Measurements from ENCODE around the gene NFATC2.

The NFATC2 gene

DNA sequence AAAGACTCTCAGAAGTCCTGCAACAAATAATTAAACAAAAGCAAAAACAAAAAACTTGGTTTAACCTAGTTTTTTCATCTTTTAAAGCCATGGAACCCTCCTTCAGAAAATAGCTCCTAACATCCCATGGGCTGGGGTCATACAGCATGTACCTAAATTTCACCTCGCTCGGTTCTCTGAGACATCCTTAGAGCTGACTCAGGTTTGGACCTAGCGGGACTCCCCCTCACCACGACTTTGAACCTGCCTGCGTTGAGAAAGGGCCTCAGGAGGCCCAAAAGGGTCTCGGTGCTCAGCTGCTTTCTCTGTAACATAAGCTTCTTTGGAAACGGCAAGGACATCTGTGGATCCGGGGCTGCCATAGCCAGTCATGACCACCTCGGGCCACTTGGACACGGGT is 112.8 kb downstream of the NFATC2 start:
- no peak for DNase-seq (ENCODE audit: low read depth)

DNA sequence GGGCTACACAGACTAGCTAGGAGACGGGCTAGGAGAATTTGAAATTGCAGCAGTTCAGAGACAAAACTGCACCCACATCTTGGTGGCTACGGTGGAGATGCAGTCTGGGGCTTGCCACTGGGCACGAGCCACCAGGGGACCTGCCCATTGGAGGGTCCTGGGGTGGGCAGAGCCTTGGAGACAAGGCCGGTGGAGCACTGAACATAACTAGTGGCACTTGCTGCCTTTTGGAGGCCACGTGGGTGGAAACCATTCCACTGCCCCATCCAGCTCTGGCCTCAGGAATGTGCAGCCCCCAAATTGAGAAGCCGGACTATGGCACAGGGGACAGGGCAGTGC is 113.4 kb downstream of the NFATC2 start:
- DNase-seq (ENCODE audit: low read depth) = no peak

DNA sequence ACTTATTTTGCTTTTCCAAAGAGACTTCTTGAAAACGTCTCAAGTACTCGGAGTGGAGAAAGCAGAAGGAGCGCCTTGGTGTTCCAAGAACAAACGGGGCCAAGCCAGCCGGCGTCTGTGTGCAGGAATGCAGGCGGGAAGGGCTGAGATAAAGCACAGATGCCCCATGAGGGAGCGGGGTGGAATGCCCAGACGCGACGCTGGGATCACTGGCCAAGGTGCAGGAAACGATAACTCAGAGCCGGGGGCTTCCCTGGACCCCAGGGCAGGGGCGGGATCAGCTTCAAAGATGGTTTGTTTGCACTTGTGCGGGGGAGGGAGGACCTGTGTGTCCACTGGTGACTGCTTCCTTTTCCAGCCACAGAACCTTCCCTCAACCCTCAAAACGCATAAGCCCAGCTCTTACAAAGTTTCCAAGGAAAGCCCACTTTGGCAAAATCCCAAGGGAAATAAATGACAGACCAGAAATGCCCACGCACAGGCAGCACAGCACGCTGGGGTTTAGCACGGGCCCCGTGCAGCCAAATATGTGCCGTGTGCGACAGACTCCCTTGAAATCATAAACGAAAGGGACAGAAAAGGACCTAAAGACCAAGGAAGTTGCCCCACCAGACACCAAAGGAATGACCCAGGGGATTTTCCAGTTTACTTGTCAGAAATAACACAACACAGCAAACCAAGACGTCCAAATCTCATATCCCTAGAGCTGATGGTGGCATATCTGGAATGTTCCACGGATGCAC is 113.9 kb downstream of the NFATC2 start:
- DNase-seq (ENCODE audit: low read depth) = no peak

DNA sequence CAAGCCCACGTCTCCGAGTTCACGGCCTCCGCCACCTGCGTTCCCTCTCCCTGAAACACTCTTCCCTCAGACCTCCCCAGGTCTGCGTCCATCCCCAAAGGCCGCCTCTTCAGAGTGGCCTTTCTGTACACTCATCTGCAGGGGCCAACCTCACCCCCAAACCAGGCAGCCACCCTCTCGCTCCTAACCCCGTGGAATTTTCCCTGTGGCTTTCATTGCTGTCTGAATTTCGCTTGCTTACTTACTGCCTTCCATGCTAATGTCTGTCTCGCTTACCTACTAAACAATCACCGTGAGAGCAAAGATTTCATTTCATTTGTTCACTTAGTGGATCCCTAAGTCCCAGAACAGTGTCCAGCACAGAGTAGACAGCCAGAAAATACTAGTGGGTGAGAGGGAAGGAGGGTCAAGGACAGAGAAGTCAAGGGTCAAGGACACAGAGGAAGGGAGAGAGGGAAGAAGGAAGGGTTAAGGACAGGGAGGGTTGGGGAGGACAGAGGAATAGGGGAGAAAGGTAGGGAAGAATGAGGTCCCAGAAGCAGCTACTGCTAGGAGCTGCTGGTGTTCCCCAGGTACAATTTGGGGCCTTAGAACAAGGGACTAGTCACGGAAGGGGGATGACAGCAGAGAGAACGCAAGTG is 114.7 kb downstream of the NFATC2 start:
- no peak for DNase-seq (ENCODE audit: low read depth)

DNA sequence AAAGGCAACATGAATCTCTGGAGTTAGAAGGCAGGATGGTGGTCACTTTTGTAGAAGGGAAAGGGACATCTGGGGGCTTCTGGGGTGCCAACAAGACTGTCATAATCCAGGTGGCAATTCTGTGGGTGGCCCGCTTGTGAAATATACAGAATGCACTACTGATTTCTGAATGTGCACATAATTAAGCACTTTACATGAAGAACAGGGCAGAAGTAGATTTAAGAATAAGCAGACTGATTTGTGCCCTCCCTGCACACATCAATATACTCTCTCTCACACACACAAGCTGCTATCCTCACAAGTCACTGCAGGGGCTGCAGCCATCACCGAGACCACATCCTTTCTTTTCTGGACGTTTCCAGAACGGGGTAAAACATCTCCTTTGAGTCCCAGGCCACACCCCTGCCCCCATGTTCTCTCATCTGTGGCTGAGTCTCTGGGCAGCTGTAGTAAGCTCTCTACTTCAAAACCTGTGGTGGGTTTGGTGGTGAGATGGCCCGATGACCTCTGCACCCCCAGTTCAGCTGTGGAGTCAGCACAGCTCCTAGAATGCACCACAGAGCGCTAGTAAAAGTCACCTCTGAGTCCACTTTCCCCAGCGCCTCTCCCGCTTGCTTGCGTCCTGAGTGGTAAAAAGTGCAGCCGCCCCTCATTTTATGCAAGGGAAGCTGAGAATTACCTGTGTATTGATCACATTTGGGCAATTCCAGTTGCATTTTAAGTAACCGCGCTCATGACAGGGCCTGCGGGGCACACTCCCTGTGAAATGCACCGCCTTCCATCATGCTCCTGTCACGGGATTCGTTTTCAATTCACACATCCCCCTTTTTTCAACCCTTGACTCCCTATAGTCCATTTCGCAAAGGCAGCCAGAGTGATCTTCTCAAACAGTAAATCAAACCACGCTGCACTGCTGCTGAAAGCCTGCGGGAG is 115.5 kb downstream of the NFATC2 start:
- DNase-seq (ENCODE audit: low read depth) = no peak

DNA sequence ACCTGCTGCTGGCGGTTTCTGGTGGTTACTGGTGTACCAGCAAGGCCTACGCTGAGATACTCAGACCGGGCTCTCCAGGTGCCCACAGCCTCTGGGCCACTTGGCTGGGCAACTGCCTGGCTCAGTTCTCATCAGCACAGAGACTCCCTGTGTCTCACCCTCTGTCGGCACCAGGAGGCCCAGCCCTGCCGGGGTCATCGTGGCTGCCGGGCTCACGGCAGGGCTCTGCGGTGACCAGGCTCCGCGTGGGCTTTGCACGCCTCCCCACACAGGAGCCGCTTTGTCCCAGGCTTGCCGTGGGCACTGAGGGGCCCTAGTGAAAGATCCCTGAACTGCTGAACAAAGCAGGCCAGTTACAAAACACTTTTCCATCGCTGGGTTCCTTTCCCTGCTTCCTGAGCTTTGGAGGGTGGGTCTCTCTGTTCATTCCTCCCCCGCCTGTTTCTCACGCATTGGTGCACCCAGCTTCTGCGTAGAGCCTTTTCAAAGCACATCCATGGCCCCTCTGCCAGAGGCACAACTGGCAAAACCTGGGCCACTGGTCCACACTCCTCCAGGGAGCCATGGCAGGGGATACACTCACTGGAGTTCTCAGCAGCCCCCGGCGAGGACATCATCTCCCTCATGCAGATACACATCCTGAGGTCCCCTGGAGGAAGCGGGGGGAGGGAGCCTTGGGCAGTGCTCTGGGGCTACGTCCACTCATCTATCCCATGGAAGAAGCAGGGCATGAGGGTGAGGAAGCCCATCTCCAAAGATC is 117.0 kb downstream of the NFATC2 start:
- DNase-seq (ENCODE audit: low read depth) = no peak

DNA sequence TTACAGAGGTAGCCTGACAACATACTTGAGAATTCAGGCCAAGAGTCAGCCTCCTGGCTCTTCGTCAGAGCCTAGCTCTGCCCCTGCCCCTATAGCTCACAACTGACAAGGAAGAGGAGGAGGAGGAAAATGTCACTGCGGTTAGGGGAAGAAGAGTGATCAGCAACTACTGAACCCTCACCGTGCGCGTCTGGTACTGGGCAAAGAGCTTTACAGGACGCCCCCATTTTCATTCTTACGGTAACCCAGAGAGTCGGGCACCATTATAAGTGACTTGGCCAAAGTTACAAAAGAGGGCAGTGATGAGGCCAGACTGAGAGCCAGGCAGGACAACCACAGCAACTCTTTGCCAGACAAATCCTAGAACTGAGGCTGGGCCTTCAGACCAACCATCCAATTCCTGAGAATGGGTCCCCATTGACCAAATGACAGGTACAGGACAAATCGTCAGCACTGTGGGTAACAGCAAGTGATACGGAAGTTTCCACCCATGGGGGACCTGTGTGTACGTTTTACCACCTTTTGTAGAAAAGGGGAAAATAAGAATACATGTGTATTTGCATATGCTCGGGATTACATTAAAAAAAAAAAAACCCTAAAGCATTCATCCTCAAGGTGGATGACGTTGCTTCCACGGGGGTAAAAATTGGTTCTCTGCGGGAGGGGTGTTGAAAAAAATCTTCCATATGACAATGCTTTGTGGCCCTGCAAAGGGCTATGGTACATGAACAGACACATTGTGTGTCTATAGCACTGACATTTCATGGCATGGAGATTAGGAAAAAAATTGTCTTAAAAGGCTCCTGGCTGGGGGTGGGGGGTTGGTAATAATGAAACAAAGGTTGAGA is 118.0 kb downstream of the NFATC2 start:
- no peak for DNase-seq (ENCODE audit: low read depth)

DNA sequence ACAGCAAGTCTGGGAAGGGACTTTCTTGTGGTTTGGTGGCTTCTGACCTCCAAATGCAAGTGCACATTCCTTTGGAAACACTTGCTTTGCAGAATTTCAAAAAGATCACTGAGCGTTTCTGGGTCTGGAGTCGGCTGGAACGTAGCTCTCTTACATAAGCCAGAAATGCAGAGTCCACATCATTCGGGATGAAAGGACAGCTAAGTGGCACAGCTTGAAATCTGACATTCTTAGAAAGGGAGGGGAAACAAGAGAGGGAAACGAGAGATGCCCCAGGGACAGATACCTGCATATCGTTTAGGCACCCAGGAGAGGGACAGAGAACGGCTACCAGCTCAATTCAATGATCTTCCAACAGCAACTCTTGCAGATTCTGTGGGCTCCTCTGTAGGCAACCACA is 118.7 kb downstream of the NFATC2 start:
- no peak for DNase-seq (ENCODE audit: low read depth)

DNA sequence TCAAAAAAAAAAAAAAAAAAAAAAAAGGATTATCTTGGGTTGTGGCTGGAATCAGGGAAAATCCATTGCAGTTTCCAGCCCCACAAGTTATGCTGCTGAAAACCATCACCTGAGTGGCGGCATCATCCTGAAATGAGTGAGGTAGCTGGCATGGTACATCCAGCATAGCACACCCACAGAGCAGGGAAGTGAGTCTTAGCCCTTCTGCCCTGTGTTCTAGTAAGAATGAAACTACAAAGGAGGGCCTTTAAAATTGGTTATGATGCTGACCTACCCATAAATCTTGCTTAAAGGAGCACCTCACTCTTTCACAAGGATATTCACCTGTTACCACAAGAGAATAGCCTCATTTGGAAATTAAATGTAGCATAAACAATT is 119.2 kb downstream of the NFATC2 start:
- no peak for DNase-seq (ENCODE audit: low read depth)

DNA sequence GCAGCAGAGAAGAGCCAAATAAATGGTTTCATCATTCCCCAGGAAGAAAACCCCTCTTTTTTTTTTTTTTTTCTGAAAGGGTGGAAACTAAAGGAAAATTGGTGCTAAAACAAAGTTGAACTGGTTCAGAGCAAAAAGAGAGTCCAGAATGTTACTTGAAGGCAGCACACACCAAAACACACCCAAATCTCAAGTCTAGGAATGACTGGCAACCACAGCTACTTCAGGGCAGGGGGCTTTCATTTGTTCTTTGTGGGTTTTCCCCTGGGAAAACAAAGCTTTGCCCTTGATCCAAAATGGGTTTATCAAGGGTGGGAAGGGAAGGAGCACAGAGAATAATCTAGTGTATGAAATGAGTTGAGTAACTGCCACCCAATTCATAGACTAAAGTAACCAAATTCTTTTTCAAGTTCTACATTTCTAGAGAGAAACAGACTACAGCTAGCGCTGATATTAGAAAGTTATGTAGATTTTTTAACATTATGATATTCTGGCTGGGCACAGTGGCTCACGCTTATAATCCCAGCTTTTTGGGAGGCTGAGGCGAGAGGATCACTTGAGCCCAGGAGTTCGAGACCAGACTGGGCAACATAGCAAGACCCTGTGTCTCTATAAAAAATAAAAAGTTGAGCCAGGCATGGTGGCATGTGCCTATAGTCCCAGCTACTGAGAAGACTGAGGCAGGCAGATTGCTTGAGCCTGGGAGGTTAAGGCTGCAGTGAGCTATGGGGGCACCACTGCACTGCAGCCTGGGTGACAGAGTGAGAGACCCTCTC is 119.8 kb downstream of the NFATC2 start:
- no peak for DNase-seq (ENCODE audit: low read depth)

DNA sequence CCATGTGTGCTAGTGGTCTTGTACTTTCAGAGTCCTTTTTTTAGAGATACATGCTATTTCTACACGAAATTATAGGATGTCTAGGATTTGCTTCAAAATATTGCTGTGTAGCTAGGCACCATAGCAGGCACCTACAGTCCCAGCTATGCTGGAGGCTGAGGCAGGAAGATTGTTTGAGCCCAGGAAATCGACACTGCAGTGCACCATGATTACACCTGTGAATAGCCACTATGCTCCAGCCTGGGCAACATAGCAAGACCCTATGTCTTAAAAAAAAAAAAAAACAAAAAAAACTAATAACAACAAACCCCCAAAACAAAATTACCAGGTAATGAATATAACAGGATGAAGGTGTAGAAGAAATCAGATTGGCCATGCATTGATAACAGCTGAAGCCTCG is 121.7 kb downstream of the NFATC2 start:
- no peak for DNase-seq (ENCODE audit: low read depth)

DNA sequence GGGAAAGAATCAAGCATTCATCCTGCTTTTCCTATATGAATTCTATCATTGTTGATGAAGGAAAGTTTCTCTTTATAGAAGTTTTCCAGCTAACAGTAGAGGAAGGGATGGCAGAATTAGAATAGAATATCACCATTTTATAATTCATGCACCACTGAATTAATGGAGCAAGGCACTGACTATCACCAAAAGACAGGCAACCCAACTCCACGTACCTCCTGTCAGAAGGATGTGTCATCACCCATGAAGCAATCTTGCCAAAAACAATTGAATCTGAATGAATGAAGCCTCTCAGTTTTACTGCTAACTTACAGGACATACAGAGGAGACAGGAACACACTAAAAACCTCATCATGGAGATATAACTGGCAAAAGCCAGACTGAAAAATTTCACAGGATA is 122.4 kb downstream of the NFATC2 start:
- no peak for DNase-seq (ENCODE audit: low read depth)

DNA sequence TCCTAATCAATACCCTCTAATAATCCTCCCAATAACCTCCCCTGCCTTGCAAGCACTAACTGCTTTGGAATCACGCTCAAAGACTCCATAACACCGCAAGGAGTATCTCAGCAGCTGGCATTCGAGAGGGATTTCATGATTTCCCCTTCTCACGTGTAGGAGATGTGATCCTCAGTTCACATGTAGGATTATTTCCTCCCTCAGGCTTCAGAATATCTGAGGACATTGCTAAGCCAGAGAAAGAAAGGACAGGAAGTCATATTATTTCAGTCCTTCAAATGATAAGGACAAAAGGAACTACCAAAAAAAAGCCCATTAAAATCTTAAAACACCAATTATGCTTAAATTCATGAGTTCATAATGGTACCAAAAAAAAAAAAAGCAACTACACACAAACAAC is 122.9 kb downstream of the NFATC2 start:
- no peak for DNase-seq (ENCODE audit: low read depth)

DNA sequence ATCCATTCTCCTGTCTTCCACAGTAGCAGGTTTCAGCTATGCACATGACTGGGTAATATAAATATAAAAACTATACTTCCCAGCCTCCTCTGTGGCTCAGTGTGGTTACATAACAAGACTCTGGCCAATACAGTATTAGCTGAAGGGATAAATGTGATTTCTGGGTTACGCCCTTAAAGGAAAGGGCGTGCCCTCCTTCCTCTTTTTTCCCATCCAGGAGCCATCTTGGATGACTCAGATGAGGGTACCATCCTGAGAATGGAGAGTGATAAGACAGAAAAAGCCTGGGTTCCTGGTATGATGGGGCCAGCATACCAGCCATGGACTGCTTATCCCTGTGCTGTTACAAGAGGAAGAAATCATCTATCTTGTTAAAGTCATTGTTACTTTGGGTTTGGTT is 123.3 kb downstream of the NFATC2 start:
- no peak for DNase-seq (ENCODE audit: low read depth)

DNA sequence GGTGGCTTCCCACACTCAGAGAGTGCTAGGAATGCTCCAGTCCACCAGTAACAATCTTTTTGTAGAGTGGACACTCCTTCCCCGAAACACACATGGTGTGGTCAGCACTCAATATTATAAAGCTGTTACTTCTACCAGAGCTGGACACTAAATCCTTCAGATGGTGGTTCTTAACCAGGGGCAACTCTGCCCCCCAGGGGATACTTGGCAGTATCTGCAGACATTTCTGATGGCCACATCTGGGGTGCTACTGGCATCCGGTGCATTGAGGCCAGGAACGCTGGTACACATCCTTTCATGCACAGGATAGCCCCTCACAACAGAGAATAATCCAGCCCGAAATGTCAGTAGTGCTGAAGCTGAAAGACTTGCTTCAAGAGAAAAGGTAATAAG is 124.4 kb downstream of the NFATC2 start:
- no peak for DNase-seq (ENCODE audit: low read depth)

DNA sequence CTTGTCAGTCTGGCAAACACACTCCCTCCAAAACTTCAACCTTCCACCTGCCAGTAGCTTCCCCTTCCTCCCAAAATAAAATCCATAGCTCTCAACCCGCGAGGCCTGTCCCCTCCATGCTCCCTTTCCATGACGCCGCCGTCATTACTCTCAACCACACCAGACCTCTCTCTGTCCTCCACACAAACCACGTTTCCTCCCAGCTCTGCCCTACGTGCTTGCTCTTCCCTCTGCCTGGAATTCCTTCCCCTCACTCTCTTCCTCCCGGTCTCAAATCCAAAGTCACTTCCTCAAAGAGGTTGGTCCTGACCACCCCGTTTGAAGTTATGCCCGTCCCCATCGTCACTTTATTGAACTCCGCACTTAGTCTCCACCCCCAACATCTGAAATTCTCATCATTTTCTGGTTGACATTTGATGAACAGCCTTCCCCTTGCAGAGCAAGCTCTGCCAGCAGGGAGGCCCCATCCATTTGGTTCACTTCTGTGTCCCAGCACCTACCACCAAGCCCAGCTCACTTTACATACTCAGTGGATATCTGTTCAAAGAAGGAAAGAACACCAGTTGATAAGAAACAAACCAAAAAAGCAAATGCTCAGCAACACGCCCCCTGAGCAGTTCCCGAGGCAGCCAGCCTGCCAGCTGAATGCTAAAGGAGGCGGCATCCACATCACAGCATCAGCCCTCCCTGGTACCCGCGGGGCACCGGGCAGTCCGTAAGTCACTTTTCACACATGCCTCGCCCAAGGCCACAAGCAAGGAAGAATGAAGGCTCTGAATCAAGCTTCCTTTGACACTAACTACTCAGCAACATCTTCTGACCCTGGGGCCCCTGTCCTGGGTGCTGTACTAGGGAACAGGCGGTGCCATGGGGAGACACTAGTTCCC is 125.0 kb downstream of the NFATC2 start:
- no peak for DNase-seq (ENCODE audit: low read depth)

DNA sequence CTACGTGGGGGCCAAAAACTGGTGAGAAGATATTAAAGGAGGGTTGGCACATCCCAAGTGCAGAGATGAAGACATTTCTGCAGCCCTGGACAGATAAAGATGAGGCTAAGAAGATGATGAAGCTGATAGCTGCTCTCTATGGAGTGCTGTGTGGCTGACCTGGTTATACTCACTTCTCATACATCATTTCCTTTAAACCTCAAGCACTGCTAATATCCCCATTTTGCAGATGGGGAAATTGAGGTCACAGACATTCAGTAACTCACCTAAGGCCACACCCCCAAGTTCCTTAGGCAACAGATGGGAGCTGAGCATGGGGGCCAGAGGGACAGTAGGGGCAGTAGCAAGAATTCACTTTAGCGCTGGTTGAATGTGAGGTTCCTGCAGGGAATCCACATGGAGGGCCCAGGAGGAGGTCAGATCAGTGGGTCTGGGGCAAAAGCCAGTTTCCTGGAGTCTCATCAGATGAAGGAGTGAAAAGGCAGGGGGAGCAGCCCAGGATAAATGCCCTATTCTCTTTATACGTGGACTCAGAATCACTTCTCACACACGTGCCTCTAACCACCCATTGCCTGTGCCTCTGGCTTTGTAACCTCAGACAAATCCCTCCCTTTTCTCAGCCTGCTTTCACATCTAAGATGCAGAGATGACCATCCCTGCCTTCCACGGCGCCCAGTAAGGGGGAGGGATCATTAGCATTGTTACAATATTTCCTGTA is 125.8 kb downstream of the NFATC2 start:
- no peak for DNase-seq (ENCODE audit: low read depth)

DNA sequence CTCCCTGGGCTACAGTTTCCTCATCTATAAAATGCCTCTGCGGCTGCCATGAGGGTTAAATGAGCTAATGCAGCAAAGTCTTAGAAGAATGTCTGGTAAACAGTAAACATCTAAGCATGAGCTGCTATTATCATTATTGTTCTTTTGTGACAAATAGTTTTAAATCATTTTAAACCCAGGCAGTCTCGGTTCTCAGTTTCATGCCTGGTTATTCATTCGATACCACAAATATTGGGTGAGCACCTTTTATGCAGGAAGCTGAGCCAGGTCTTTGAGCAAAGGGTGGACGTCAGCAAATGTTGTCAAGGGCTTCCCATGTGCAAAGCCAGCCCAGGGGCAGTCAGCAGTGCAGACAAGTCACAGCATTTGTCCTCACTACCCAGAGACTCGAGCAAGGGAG is 128.7 kb downstream of the NFATC2 start:
- no peak for DNase-seq (ENCODE audit: low read depth)

DNA sequence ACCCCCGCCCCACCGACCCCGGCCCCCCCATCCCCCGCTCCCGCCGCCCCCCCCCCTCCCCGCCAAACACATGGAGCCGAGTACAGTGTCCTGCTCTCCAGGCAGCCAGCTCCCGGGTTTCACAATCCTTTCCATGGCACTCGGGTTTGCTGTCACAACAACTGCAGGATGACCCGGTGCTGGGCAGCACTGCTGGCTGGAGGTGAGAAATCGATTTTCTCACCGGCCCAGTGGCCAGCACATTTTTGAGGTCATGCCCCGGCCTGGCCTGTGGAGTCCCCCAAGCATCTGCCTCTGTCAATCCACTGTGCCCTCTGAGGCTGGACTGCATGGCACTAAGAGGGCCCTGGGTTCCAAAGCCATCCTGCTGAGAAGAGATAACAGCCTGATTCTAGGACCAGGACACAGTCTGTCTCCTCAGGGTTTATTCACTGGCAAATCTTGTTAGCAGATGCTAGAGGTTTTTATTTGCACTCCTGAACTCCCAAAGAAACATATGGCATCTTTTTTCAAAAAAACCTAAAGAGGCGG is 129.5 kb downstream of the NFATC2 start:
- no peak for DNase-seq (ENCODE audit: low read depth)
